NCI-H128 (cell line): ENCODE data around the gene SOX13.
"Not testable (repeated sequence)": the region's sequence is repeated elsewhere in the genome, so short reads cannot be mapped to it uniquely, and the experiment has no call there.

ENCODE experiments used
- DNase-seq: peaks from one replicate; lab custom pipeline; 2025; ENCODE audit not compliant: unreplicated experiment; lab: John Stamatoyannopoulos, UW

The SOX13 gene

GRCh38 chr1:204085876-204086275, 13.0 kb downstream of the SOX13 start:
- DNase-seq: no peak

GRCh38 chr1:204087181-204087892, 14.4 kb downstream of the SOX13 start:
- DNase-seq: no peak

GRCh38 chr1:204087893-204088528, 15.1 kb downstream of the SOX13 start:
- no peak for DNase-seq

- no peak for DNase-seq
These were observed 15.7 kb downstream of the SOX13 start for GRCh38 chr1:204088596-204088995.

- DNase-seq: no peak
These were observed 16.3 kb downstream of the SOX13 start for GRCh38 chr1:204089044-204089751.

- DNase-seq: not testable (repeated sequence)
These were observed 17.2 kb downstream of the SOX13 start for GRCh38 chr1:204090132-204090531.

GRCh38 chr1:204091066-204091465, 18.2 kb downstream of the SOX13 start:
- no peak for DNase-seq

GRCh38 chr1:204091787-204092312, 18.9 kb downstream of the SOX13 start:
- no peak for DNase-seq

GRCh38 chr1:204092632-204093420, 19.9 kb downstream of the SOX13 start:
- DNase-seq: no peak

GRCh38 chr1:204093421-204093717, 20.5 kb downstream of the SOX13 start:
- no peak for DNase-seq

GRCh38 chr1:204093781-204094180, 20.9 kb downstream of the SOX13 start:
- DNase-seq: no peak

- no peak for DNase-seq
These were observed 21.4 kb downstream of the SOX13 start for GRCh38 chr1:204094313-204094729.

- DNase-seq: no peak
These were observed 22.1 kb downstream of the SOX13 start for GRCh38 chr1:204094856-204095634.

- no peak for DNase-seq
These were observed 24.0 kb downstream of the SOX13 start for GRCh38 chr1:204096931-204097330.

GRCh38 chr1:204098683-204099082, 25.8 kb downstream of the SOX13 start:
- DNase-seq: no peak

GRCh38 chr1:204099754-204100153, 26.8 kb downstream of the SOX13 start:
- not testable (repeated sequence) for DNase-seq

- no peak for DNase-seq
These were observed 29.2 kb downstream of the SOX13 start for GRCh38 chr1:204102029-204102611.

GRCh38 chr1:204102739-204103430, 30.0 kb downstream of the SOX13 start:
- DNase-seq: no peak

- DNase-seq: no peak
These were observed 30.5 kb downstream of the SOX13 start for GRCh38 chr1:204103431-204103741.
